GM12878 (cell line): Measurements from ENCODE around the gene ZNF445. TPM values are rescaled to one million over a fixed set of nuclear protein-coding genes. Genes with fewer than 3 reads are reported as not detected.

Experiments
- ATAC-seq: fragments of 200-7000 bp; cut with Tn5 transposase; 3 replicates; pipeline ENCODE4 v1.9.1; 2020; ENCODE audit warnings: mild to moderate bottlenecking, moderate library complexity
- BruUV-seq: library from RNA; stranded (reverse); fragments of 400-500 nt; replicated peaks from 2 replicates; lab custom pipeline; 2021; lab: Mats Ljungman, UMichigan
- CTCF ChIA-PET: fragments of 300-600 bp; sonication (Branson Sonifier 250); formaldehyde crosslinking; extraction: SDS; loops from one replicate; lab custom pipeline; 2021; ENCODE audit warnings: inconsistent platforms; lab: Yijun Ruan, JAX
- POLR2A ChIA-PET: fragments of 350-600 bp; formaldehyde crosslinking; extraction: SDS; loops from one replicate; lab custom pipeline; 2021; ENCODE audit warnings: inconsistent platforms; lab: Charles Lee
- RAD21 ChIA-PET: fragments of 300-600 bp; sonication (Branson Sonifier 250); formaldehyde crosslinking; loops from one replicate; lab custom pipeline; 2023; ENCODE audit warnings: antibody characterized with exemption; ENCODE audit not compliant: unreplicated experiment; lab: Charles Lee
- SMC1A ChIA-PET: fragments of 300-600 bp; sonication (Branson Sonifier 250); formaldehyde crosslinking; loops from one replicate; lab custom pipeline; 2023; ENCODE audit not compliant: unreplicated experiment, uncharacterized antibody; lab: Charles Lee
- DNase-seq: peaks from one replicate; pipeline ENCODE4 v3.0.0-alpha.2; 2011; ENCODE audit warnings: low read depth, low spot score
- FAIRE-seq: peaks from 3 replicates; lab custom pipeline; 2011; peaks lifted over from hg19 to GRCh38; lab: Jason Lieb, UNC
- H2AFZ ChIP-seq: 2 replicates; pipeline ENCODE4 v1.6.0; 2011; ENCODE audit warnings: low read depth, low read length, control low read depth; ENCODE audit not compliant: control insufficient read depth
- H3K27ac ChIP-seq: 2 replicates; pipeline ENCODE4 v1.5.1; 2011; ENCODE audit warnings: control low read depth; ENCODE audit not compliant: control insufficient read depth, insufficient read depth
- H3K27me3 ChIP-seq, 2 experiments: replicated peaks in 1 of 2; 2 replicates each; pipeline versions ENCODE4 v1.6.0 to v1.6.1; 2011; ENCODE audit warnings: low read length in 1 of 2; ENCODE audit not compliant: control insufficient read depth in 2 of 2, insufficient read depth in 2 of 2
- H3K36me3 ChIP-seq, 2 experiments: 2 replicates each; pipeline ENCODE4 v1.5.1; 2011; ENCODE audit warnings: low read length in 1 of 2; ENCODE audit not compliant: control insufficient read depth in 2 of 2, insufficient read depth in 2 of 2
- H3K4me1 ChIP-seq: 2 replicates; pipeline ENCODE4 v1.6.1; 2011; ENCODE audit warnings: mild to moderate bottlenecking, low read length, moderate library complexity, mixed read lengths; ENCODE audit not compliant: control insufficient read depth, insufficient read depth
- H3K4me2 ChIP-seq: 2 replicates; pipeline ENCODE4 v1.6.0; 2011; ENCODE audit warnings: control low read depth; ENCODE audit not compliant: control insufficient read depth, insufficient read depth
- H3K4me3 ChIP-seq: fragments of 200-600 bp; sonication (generic); 2 replicates; pipeline ENCODE4 v1.5.1; 2016
- H3K79me2 ChIP-seq: 2 replicates; pipeline ENCODE4 v1.6.0; 2011; ENCODE audit warnings: low read length; ENCODE audit not compliant: control insufficient read depth, insufficient read depth
- H3K9ac ChIP-seq: 2 replicates; pipeline ENCODE4 v1.8.0; 2011; ENCODE audit warnings: low read length, control low read depth, mixed read lengths; ENCODE audit not compliant: control insufficient read depth, insufficient read depth
- H3K9me3 ChIP-seq: replicated peaks from 3 replicates; pipeline ENCODE4 v1.5.1; 2011; ENCODE audit warnings: mild to moderate bottlenecking, low read length; ENCODE audit not compliant: control insufficient read depth, insufficient read depth
- H4K20me1 ChIP-seq: 2 replicates; pipeline ENCODE4 v1.6.0; 2011; ENCODE audit not compliant: control insufficient read depth, insufficient read depth
- ATF7 ChIP-seq: fragments of 450-650 bp; IDR thresholded peaks from 2 replicates; pipeline ENCODE4 v1.6.1; 2016; ENCODE audit warnings: low read depth, mild to moderate bottlenecking
- BACH1 ChIP-seq: fragments of 450-650 bp; IDR thresholded peaks from 2 replicates; pipeline ENCODE4 v1.6.1; 2017; ENCODE audit warnings: mild to moderate bottlenecking, borderline replicate concordance
- CHD4 ChIP-seq: fragments of 200-600 bp; sonication (generic); IDR thresholded peaks from 2 replicates; pipeline ENCODE4 v1.6.1; 2016; ENCODE audit warnings: mild to moderate bottlenecking
- DPF2 ChIP-seq: fragments of 450-650 bp; IDR thresholded peaks from 2 replicates; pipeline ENCODE4 v1.6.1; 2017; ENCODE audit warnings: mild to moderate bottlenecking
- HDAC6 ChIP-seq: fragments of 200-600 bp; sonication (generic); IDR thresholded peaks from one replicate; pipeline ENCODE4 v1.8.0; 2017; ENCODE audit warnings: antibody characterized with exemption; ENCODE audit not compliant: unreplicated experiment
- IKZF1 ChIP-seq: fragments of 450-650 bp; conservative IDR thresholded peaks from 2 replicates; pipeline ENCODE4 v1.6.1; 2017; ENCODE audit warnings: antibody characterized with exemption, mild to moderate bottlenecking
- IRF4 ChIP-seq: IDR thresholded peaks from 2 replicates; pipeline ENCODE4 v1.6.1; 2011; ENCODE audit warnings: low read depth, low read length
- JUNB ChIP-seq: IDR thresholded peaks from 2 replicates; pipeline ENCODE4 v1.6.1; 2016; ENCODE audit warnings: antibody characterized with exemption, mild to moderate bottlenecking
- KLF5 ChIP-seq: fragments of 450-650 bp; IDR thresholded peaks from 2 replicates; pipeline ENCODE4 v1.6.1; 2014; ENCODE audit warnings: mild to moderate bottlenecking; ENCODE audit not compliant: partially characterized antibody
- NR2C1 ChIP-seq: fragments of 450-650 bp; IDR thresholded peaks from 2 replicates; pipeline ENCODE4 v1.6.1; 2017; ENCODE audit warnings: antibody characterized with exemption, mild to moderate bottlenecking, moderate library complexity
- RAD51 ChIP-seq: fragments of 450-650 bp; IDR thresholded peaks from 2 replicates; pipeline ENCODE4 v1.6.1; 2016; ENCODE audit warnings: moderate library complexity, mild to moderate bottlenecking, inconsistent platforms
- SUPT20H ChIP-seq: IDR thresholded peaks from 2 replicates; pipeline ENCODE4 v1.6.1; 2011; ENCODE audit warnings: low read depth, mild to moderate bottlenecking, low read length, moderate library complexity, borderline replicate concordance; ENCODE audit not compliant: control insufficient read depth
- WRNIP1 ChIP-seq: IDR thresholded peaks from 2 replicates; pipeline ENCODE4 v1.6.1; 2011; ENCODE audit warnings: low read depth, low read length, improper control_type of control experiment, borderline replicate concordance
- YBX1 ChIP-seq: fragments of 450-650 bp; IDR thresholded peaks from 2 replicates; pipeline ENCODE4 v1.6.1; 2016; ENCODE audit warnings: antibody characterized with exemption
- ZBTB40 ChIP-seq: fragments of 450-650 bp; IDR thresholded peaks from 2 replicates; pipeline ENCODE4 v1.6.1; 2016; ENCODE audit warnings: mild to moderate bottlenecking, moderate library complexity, borderline replicate concordance
- ZZZ3 ChIP-seq: IDR thresholded peaks from 2 replicates; pipeline ENCODE4 v1.6.1; 2011; ENCODE audit warnings: low read depth; ENCODE audit not compliant: control insufficient read depth, insufficient read length
- WGBS: methylation state at CpG from one replicate; pipeline ENCODE4 v1.1.6; 2016; ENCODE audit warnings: low lambda C conversion rate; ENCODE audit not compliant: insufficient replicate concordance, insufficient coverage; ENCODE audit errors: missing lambda C conversion rate; 5-methylcytosine and 5-hydroxymethylcytosine counted together
- in situ Hi-C: fragments of 300-500 bp; cut with MboI; formaldehyde crosslinking; loops from 9 replicates; pipeline ENCODE4 v1.14.3; 2018; ENCODE audit warnings: mixed read lengths
- intact Hi-C: fragments of 100-400 bp; cut with micrococcal nuclease; formaldehyde crosslinking; loops from one replicate; pipeline ENCODE4 v1.14.2; 2022; ENCODE audit not compliant: unreplicated experiment
- polyA plus RNA-seq, 11 experiments: library from polyadenylated mRNA; depleted of rRNA in 4 of 11; unstranded in 6 of 11; stranded (reverse) in 5 of 11; fragments of >200 nt; fragmentation: Nextera tagmentation in 4 of 11; fragmentation: Illumina TruSeq in 1 of 11; extraction: Ambion mirVana in 4 of 11; extraction: Trizol in 1 of 11; gene quantifications; 1 replicate in 1 of 11; 2 replicates in 10 of 11; pipeline versions ENCODE4 v1.2.1 to v1.2.3, GENCODE V29; 2011 to 2016; ENCODE audit warnings: inconsistent platforms in 2 of 11, missing spikeins in 2 of 11, low read depth in 1 of 11
- total RNA-seq, 4 experiments: library from RNA; depleted of rRNA in 3 of 4; stranded (reverse); fragments of >200 nt in 3 of 4; fragmentation: Illumina TruSeq in 1 of 4; extraction: Trizol in 1 of 4; gene quantifications; 2 replicates each; pipeline versions ENCODE4 v1.2.1 to v1.2.3, GENCODE V29; 2013 to 2021

ZNF445 gene
- total and polyA plus RNA-seq, 10 of the 15 experiments (the other 5 are each of a cell fraction or from before 2014, with no cell fraction given) = 0.80 to 14.4 (median 5.6) TPM

GRCh38 chr3:44455318-44455717 is 22.2 kb downstream of the ZNF445 start:
- Histone ChIP-seq H2AFZ (no peak overlapping the region), H3K36me3 (peaks cover 7 to 17% of the 10 kb centered on the region in 2 experiments; a peak in 3 of 4 replicates), H3K9ac (no peak overlapping the region), H4K20me1 (no peaks in the 10 kb centered on the region), H3K27ac (no peak overlapping the region), H3K27me3 (no peaks in the 10 kb centered on the region), H3K4me3 (no peak overlapping the region), H3K9me3 (no peaks in the 10 kb centered on the region; the same call in 2 of the 3 replicates), H3K4me1 (no peaks in the 10 kb centered on the region), H3K79me2 (no peaks in the 10 kb centered on the region), H3K4me2 (no peak overlapping the region)
- WGBS = 98% methylated on average over 10 of the region's 10 CpGs
- ChIA-PET SMC1A (no interaction called here), CTCF (interaction anchor here (1.2 kb wide), 1 partner anchor 16 kb away, joined by 3 read pairs; no protein-coding TSS in a partner anchor), RAD21 (interaction anchor here (0.6 to 1.0 kb wide), 2 partner anchors 133 to 981 kb away, joined by 3 read pairs; no protein-coding TSS in a partner anchor), POLR2A (no interaction called here)
- ATAC-seq (no peak), FAIRE-seq (no peak), DNase-seq (no peak)
- TF ChIP-seq IRF4 (no peak), NR2C1 (no peak), HDAC6 (no peak), JUNB (no peak)
- BruUV-seq = no TSS peak
- in situ Hi-C loops (no loop called here), intact Hi-C loops (no loop called here)

- RAD21 ChIA-PET = no interaction called here
- Histone ChIP-seq H4K20me1 (no peaks in the 10 kb centered on the region), H2AFZ (no peak overlapping the region), H3K27ac (no peak overlapping the region), H3K27me3 (no peaks in the 10 kb centered on the region), H3K9ac (no peak overlapping the region), H3K79me2 (no peaks in the 10 kb centered on the region), H3K4me3 (no peak overlapping the region), H3K36me3 (peaks cover 10 to 22% of the 10 kb centered on the region in 2 experiments; a peak in 3 of 4 replicates), H3K4me2 (no peak overlapping the region), H3K9me3 (no peaks in the 10 kb centered on the region), H3K4me1 (no peaks in the 10 kb centered on the region)
- CTCF ChIA-PET = no interaction called here
- in situ Hi-C loops = no loop called here
- SMC1A ChIA-PET = interaction anchor here (0.5 to 2.2 kb wide), 2 partner anchors 12 to 19 kb away, joined by 4 read pairs; no protein-coding TSS in a partner anchor
- no peak for DNase-seq
- BruUV-seq = no TSS peak
- no peak for FAIRE-seq
- intact Hi-C loops = no loop called here
- POLR2A ChIA-PET = interaction anchor here (0.6 kb wide), 1 partner anchor 428 kb away, joined by 6 read pairs; no protein-coding TSS in a partner anchor
- no peak for ATAC-seq
- 99% methylated on average over 4 of the region's 4 CpGs for WGBS
- TF ChIP-seq YBX1 = no peak
- TF ChIP-seq HDAC6 = no peak
- no peak for TF ChIP-seq ATF7
- TF ChIP-seq IKZF1 = no peak
- TF ChIP-seq SUPT20H = no peak
- no peak for TF ChIP-seq WRNIP1
- no peak for TF ChIP-seq ZZZ3
- TF ChIP-seq ZBTB40 = no peak
- TF ChIP-seq BACH1 = no peak
- TF ChIP-seq DPF2 = no peak
- no peak for TF ChIP-seq CHD4
- TF ChIP-seq RAD51 = no peak
- no peak for TF ChIP-seq NR2C1
- no peak for TF ChIP-seq KLF5
Observed at GRCh38 chr3:44454258-44454657, 23.2 kb downstream of the ZNF445 start.
